HEK293 (cell line): ENCODE results near the gene CRELD1.
A peak's percentile ranks its signal among the peaks of the same experiment; 100 is the strongest.

Experiments used
- CTCF ChIA-PET: fragments of 350-600 bp; formaldehyde crosslinking; extraction: SDS; loops from one replicate; lab custom pipeline; 2021; ENCODE audit warnings: antibody characterized with exemption; lab: Yijun Ruan, JAX
- POLR2A ChIA-PET: fragments of 300-600 bp; formaldehyde crosslinking; extraction: SDS; loops from one replicate; lab custom pipeline; 2020; ENCODE audit warnings: antibody characterized with exemption, inconsistent platforms; lab: Yijun Ruan, JAX
- H3K27ac ChIP-seq: fragments of 200-500 bp; sonication (Bioruptor generic); 2 replicates; pipeline ENCODE4 v1.5.1; 2014; ENCODE audit warnings: low read depth, low read length, control low read depth, inconsistent platforms; ENCODE audit errors: extremely low read depth
- H3K36me3 ChIP-seq, 2 experiments: fragments of 200-500 bp in 1 of 2; sonication (Bioruptor generic) in 1 of 2; 1 replicate in 1 of 2; 2 replicates in 1 of 2; pipeline ENCODE4 v1.5.1; 2014 to 2017; ENCODE audit warnings: inconsistent platforms in 2 of 2, low read length in 2 of 2; ENCODE audit not compliant: control insufficient read depth in 2 of 2, insufficient read depth in 1 of 2
- H3K4me1 ChIP-seq: fragments of 200-500 bp; sonication (Bioruptor generic); 2 replicates; pipeline ENCODE4 v1.5.1; 2014; ENCODE audit warnings: mild to moderate bottlenecking, low read length, inconsistent platforms; ENCODE audit not compliant: control insufficient read depth, insufficient read depth
- H3K4me3 ChIP-seq: 2 replicates; pipeline ENCODE4 v1.5.1; 2011; ENCODE audit warnings: low read depth, mild to moderate bottlenecking, control low read depth, low read length, moderate library complexity
- H3K9me3 ChIP-seq: fragments of 200-500 bp; sonication (Bioruptor generic); 2 replicates; pipeline ENCODE4 v1.5.1; 2014; ENCODE audit warnings: low read depth, low read length, inconsistent platforms; ENCODE audit not compliant: control insufficient read depth, insufficient read depth
- HIC1 ChIP-seq: fragments of 450-650 bp; formaldehyde crosslinking; IDR thresholded peaks from 2 replicates; pipeline ENCODE4 v1.5.1; 2016; ENCODE audit warnings: missing biosample characterization, missing genetic modification characterization
- KLF7 ChIP-seq: fragments of 450-650 bp; formaldehyde crosslinking; IDR thresholded peaks from 2 replicates; pipeline ENCODE4 v1.5.1; 2016; ENCODE audit warnings: missing biosample characterization, missing genetic modification characterization, borderline replicate concordance
- KLF9 ChIP-seq: fragments of 450-650 bp; formaldehyde crosslinking; IDR thresholded peaks from 2 replicates; pipeline ENCODE4 v1.5.1; 2016; ENCODE audit warnings: missing biosample characterization, missing genetic modification characterization, low read depth
- TCF7L2 ChIP-seq: IDR thresholded peaks from 2 replicates; pipeline ENCODE4 v1.6.1; 2011; ENCODE audit warnings: low read depth, mild to moderate bottlenecking, inconsistent platforms, low read length, moderate library complexity, borderline replicate concordance
- ZBTB26 ChIP-seq: fragments of 450-650 bp; formaldehyde crosslinking; optimal IDR thresholded peaks from 2 replicates; pipeline ENCODE3; 2016; ENCODE audit warnings: missing biosample characterization, mild to moderate bottlenecking, missing genetic modification characterization
- ZNF132 ChIP-seq: fragments of 450-650 bp; formaldehyde crosslinking; IDR thresholded peaks from 2 replicates; pipeline ENCODE4 v1.5.1; 2017; ENCODE audit warnings: missing biosample characterization, missing genetic modification characterization, borderline replicate concordance
- ZNF16 ChIP-seq: fragments of 450-650 bp; formaldehyde crosslinking; IDR thresholded peaks from 2 replicates; pipeline ENCODE4 v1.5.1; 2016; ENCODE audit warnings: low read depth, missing biosample characterization, missing genetic modification characterization
- ZNF18 ChIP-seq: fragments of 450-650 bp; formaldehyde crosslinking; IDR thresholded peaks from 2 replicates; pipeline ENCODE4 v1.5.1; 2016; ENCODE audit warnings: missing biosample characterization, missing genetic modification characterization
- ZNF184 ChIP-seq: fragments of 450-650 bp; IDR thresholded peaks from 2 replicates; pipeline ENCODE4 v1.5.1; 2018; ENCODE audit warnings: missing biosample characterization, mild to moderate bottlenecking, missing genetic modification characterization
- ZNF24 ChIP-seq: fragments of 450-650 bp; formaldehyde crosslinking; IDR thresholded peaks from 2 replicates; pipeline ENCODE4 v1.5.1; 2016; ENCODE audit warnings: missing biosample characterization, missing genetic modification characterization
- ZNF341 ChIP-seq: fragments of 450-650 bp; formaldehyde crosslinking; IDR thresholded peaks from 2 replicates; pipeline ENCODE4; 2016; ENCODE audit warnings: low read depth, missing biosample characterization, missing genetic modification characterization
- ZNF354C ChIP-seq: fragments of 450-650 bp; formaldehyde crosslinking; IDR thresholded peaks from 2 replicates; pipeline ENCODE4 v1.5.1; 2016; ENCODE audit warnings: missing biosample characterization, missing genetic modification characterization, low read depth, borderline replicate concordance
- ZNF362 ChIP-seq: fragments of 450-650 bp; formaldehyde crosslinking; IDR thresholded peaks from 2 replicates; pipeline ENCODE4 v1.5.1; 2016; ENCODE audit warnings: missing biosample characterization, missing genetic modification characterization
- ZNF513 ChIP-seq: fragments of 450-650 bp; IDR thresholded peaks from 2 replicates; pipeline ENCODE4 v1.5.1; 2018; ENCODE audit warnings: missing biosample characterization, missing genetic modification characterization
- ZNF529 ChIP-seq: fragments of 450-650 bp; formaldehyde crosslinking; IDR thresholded peaks from 2 replicates; pipeline ENCODE4 v1.5.1; 2017; ENCODE audit warnings: missing genetic modification characterization, missing biosample characterization; ENCODE audit not compliant: insufficient replicate concordance
- ZNF544 ChIP-seq: fragments of 450-650 bp; formaldehyde crosslinking; IDR thresholded peaks from 2 replicates; pipeline ENCODE4 v1.5.0; 2017; ENCODE audit warnings: missing biosample characterization, missing genetic modification characterization
- ZNF670 ChIP-seq: fragments of 450-650 bp; formaldehyde crosslinking; IDR thresholded peaks from 2 replicates; pipeline ENCODE4 v1.5.1; 2016; ENCODE audit warnings: missing biosample characterization, missing genetic modification characterization, low read depth
- ZNF707 ChIP-seq: fragments of 450-650 bp; formaldehyde crosslinking; IDR thresholded peaks from 2 replicates; pipeline ENCODE4 v1.5.1; 2016; ENCODE audit warnings: missing biosample characterization, missing genetic modification characterization
- ZNF791 ChIP-seq: fragments of 450-650 bp; formaldehyde crosslinking; IDR thresholded peaks from 2 replicates; pipeline ENCODE4 v1.5.1; 2016; ENCODE audit warnings: missing biosample characterization, missing genetic modification characterization
- ZXDB ChIP-seq: fragments of 450-650 bp; formaldehyde crosslinking; IDR thresholded peaks from 2 replicates; pipeline ENCODE4 v1.5.1; 2016; ENCODE audit warnings: missing biosample characterization, missing genetic modification characterization

The CRELD1 gene

GRCh38 chr3:9930804-9931418 lies 2.7 kb upstream of the CRELD1 start:
- Histone ChIP-seq H3K36me3 (peaks cover 0 to 26% of the 10 kb centered on the region in 2 experiments; a peak in 2 of 3 replicates), H3K27ac (no peak overlapping the region), H3K4me3 (no peak overlapping the region), H3K9me3 (no peaks in the 10 kb centered on the region), H3K4me1 (0 out of 2 replicates have a peak, but pooled peaks cover 2% of the 10 kb centered on the region)
- peak; percentile 55 for TF ChIP-seq ZNF529
- peak; percentile 95 for TF ChIP-seq ZNF707 (tag by site-specific recombination)
- no peak for TF ChIP-seq ZNF362 (tag by site-specific recombination)
- CTCF ChIA-PET = interaction anchor here (0.5 to 2.2 kb wide), 13 partner anchors 10 to 153 kb away, joined by 3 to 14 read pairs (median 4); partner anchors contain the start of gene IL17RC
- POLR2A ChIA-PET = interaction anchor here (0.9 to 3.9 kb wide), 4 partner anchors 14 to 87 kb away, joined by 3 to 23 read pairs (median 6); partner anchors contain the start of genes IL17RC, JAGN1 and RPUSD3

GRCh38 chr3:9932535-9932842 lies 1.1 kb upstream of the CRELD1 start:
- TF ChIP-seq HIC1 (tag by site-specific recombination) (no peak), ZNF341 (0 out of 2 replicates have a peak, but pooled peaks have one; percentile 98)
- Histone ChIP-seq H3K36me3 (peaks cover 6 to 40% of the 10 kb centered on the region in 2 experiments), H3K4me3 (no peak overlapping the region; the same call in 1 of the 2 replicates), H3K9me3 (no peaks in the 10 kb centered on the region), H3K4me1 (0 out of 2 replicates have a peak, but pooled peaks cover 2% of the 10 kb centered on the region), H3K27ac (peak overlapping the region; percentile 95; the same call in 1 of the 2 replicates)
- POLR2A ChIA-PET = interaction anchor here (0.6 to 3.9 kb wide), 22 partner anchors 11 to 235 kb away, joined by 3 to 33 read pairs (median 8); partner anchors contain the start of genes ARPC4, CIDEC, EMC3 and FANCD2
- CTCF ChIA-PET = interaction anchor here (0.6 to 2.3 kb wide), 14 partner anchors 10 to 1479 kb away, joined by 3 to 19 read pairs (median 5); partner anchors contain the start of gene JAGN1

- Histone ChIP-seq H3K9me3 (no peaks in the 10 kb centered on the region), H3K4me3 (peak overlapping the region; percentile 31), H3K27ac (peak overlapping the region; percentile 95), H3K4me1 (0 out of 2 replicates have a peak, but pooled peaks cover 2% of the 10 kb centered on the region), H3K36me3 (peaks cover 6 to 45% of the 10 kb centered on the region in 2 experiments)
- ChIA-PET POLR2A (interaction anchor here (0.6 to 3.9 kb wide), 33 partner anchors 8 to 340 kb away, joined by 3 to 33 read pairs (median 4); partner anchors contain the start of genes ARPC4, CAMK1, CIDEC and EMC3), CTCF (interaction anchor here (0.6 to 2.3 kb wide), 17 partner anchors 9 to 1478 kb away, joined by 3 to 19 read pairs (median 4); partner anchors contain the start of genes IL17RC and JAGN1)
- TF ChIP-seq ZBTB26 (tag by site-specific recombination) (peak; percentile 99), ZNF18 (tag by site-specific recombination) (peak; percentile 64), ZNF791 (tag by site-specific recombination) (no peak), ZNF24 (tag by site-specific recombination) (peak; percentile 47; the same call in 1 of the 2 replicates), ZNF544 (tag by site-specific recombination) (no peak), ZNF354C (tag by site-specific recombination) (no peak), KLF7 (tag by site-specific recombination) (no peak; the same call in 1 of the 2 replicates), ZNF670 (no peak), ZNF16 (no peak), ZNF184 (tag by site-specific recombination) (no peak), ZXDB (tag by site-specific recombination) (peak; percentile 95), ZNF513 (tag by site-specific recombination) (no peak), TCF7L2 (no peak), KLF9 (tag by site-specific recombination) (peak; percentile 46), ZNF132 (tag by site-specific recombination) (no peak)
Measured at GRCh38 chr3:9932843-9933560, 632 bp upstream of the CRELD1 start.
